Brain microvascular endothelial cell (primary cell): ENCODE measurements around the gene HNRNPCL1.

Experiments
- DNase-seq: peaks from one replicate; pipeline ENCODE4 v3.0.0-alpha.2; 2020
- H3K27ac ChIP-seq: fragments of 250-450 bp; sonication (Bioruptor Pico); 2 replicates; pipeline ENCODE4 v1.5.1; 2020; ENCODE audit warnings: mild to moderate bottlenecking, moderate library complexity
- H3K27me3 ChIP-seq: fragments of 250-450 bp; sonication (Bioruptor Pico); replicated peaks from 2 replicates; pipeline ENCODE4 v1.5.1; 2020; ENCODE audit warnings: mild to moderate bottlenecking
- H3K36me3 ChIP-seq: fragments of 250-450 bp; sonication (Bioruptor Pico); replicated peaks from 2 replicates; pipeline ENCODE4 v1.5.1; 2020; ENCODE audit warnings: mild to moderate bottlenecking
- H3K4me3 ChIP-seq: 2 replicates; pipeline ENCODE4 v1.5.1; 2011; ENCODE audit warnings: low read depth, mild to moderate bottlenecking, control low read depth, low read length, moderate library complexity
- in situ Hi-C: cut with HindIII; loops from 2 replicates; pipeline ENCODE4 v1.10.0; 2017; ENCODE audit warnings: low sequenced_read_pairs, low pct_ligation_motif_present
- TF ChIP-seq, protein P1 (sequence below): IDR thresholded peaks from 2 replicates; pipeline ENCODE4 v1.5.1; 2011; ENCODE audit warnings: low read depth, mild to moderate bottlenecking, moderate library complexity, low read length, control low read depth, inconsistent platforms; ENCODE audit errors: missing control alignments

Gene HNRNPCL1

DNA sequence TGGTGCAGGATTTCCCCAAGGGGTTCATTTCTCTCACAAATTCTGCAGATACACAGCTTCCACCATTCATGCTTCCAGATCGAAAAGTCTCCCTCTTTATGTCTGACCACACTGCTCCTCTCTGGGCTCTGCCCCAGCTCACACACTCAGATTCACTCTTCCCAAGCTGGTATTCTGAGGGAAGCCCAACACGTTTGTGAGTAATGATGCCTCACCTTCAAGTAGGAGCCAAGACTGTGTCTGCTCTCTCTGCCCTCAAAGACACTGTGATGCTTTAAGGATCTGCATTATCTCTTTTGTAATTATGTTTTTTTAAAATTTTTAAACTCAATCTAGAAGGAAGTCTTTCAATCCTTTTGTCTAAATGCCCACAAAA lies 37.1 kb downstream of the HNRNPCL1 start:
- DNase-seq = no peak
- in situ Hi-C loops = no loop called here
- H3K27me3 ChIP-seq = no peaks in the 10 kb centered on the region
- H3K4me3 ChIP-seq = no peak overlapping the region
- TF ChIP-seq, protein P1, sequence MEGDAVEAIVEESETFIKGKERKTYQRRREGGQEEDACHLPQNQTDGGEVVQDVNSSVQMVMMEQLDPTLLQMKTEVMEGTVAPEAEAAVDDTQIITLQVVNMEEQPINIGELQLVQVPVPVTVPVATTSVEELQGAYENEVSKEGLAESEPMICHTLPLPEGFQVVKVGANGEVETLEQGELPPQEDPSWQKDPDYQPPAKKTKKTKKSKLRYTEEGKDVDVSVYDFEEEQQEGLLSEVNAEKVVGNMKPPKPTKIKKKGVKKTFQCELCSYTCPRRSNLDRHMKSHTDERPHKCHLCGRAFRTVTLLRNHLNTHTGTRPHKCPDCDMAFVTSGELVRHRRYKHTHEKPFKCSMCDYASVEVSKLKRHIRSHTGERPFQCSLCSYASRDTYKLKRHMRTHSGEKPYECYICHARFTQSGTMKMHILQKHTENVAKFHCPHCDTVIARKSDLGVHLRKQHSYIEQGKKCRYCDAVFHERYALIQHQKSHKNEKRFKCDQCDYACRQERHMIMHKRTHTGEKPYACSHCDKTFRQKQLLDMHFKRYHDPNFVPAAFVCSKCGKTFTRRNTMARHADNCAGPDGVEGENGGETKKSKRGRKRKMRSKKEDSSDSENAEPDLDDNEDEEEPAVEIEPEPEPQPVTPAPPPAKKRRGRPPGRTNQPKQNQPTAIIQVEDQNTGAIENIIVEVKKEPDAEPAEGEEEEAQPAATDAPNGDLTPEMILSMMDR = no peak
- H3K36me3 ChIP-seq = no peaks in the 10 kb centered on the region
- no peak overlapping the region for H3K27ac ChIP-seq

DNA sequence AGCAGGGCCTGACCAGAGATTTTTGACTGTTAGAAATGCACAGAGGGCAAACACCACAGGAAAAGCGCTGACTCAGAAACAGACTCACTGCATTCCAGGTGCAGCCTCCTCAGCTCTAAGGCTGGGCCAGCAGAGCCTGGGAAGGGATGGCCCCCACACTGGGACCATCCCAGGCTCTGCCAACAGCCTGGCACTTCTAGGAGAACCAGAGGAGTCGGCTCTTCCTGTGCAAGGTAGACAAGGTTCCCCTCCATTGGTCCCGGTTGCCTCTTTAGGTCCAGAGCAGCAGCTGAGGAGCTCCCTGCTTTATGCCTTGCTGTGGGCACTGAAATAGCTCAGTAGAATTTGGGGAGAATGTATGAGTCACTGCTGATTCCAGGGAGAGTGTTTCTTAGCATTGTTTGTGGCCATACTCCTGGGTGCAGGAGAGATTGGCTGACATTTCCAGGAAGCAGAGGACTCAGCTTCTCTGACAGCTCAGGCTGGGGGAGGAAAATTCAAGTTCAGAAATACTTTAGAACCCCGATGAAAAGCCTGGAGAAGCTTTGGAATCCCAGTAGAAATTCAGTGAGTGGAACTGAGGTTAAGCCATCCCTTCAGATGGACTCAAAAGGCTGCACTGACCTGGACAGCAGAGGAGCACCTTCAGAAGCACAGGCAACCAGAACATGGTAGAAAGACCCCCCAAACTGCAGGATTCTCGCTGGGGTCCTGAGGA lies 37.7 kb downstream of the HNRNPCL1 start:
- in situ Hi-C loops = no loop called here
- H3K4me3 ChIP-seq = no peak overlapping the region
- no peaks in the 10 kb centered on the region for H3K36me3 ChIP-seq
- TF ChIP-seq, protein P1 = no peak
- no peak overlapping the region for H3K27ac ChIP-seq
- H3K27me3 ChIP-seq = no peaks in the 10 kb centered on the region
- no peak for DNase-seq

DNA sequence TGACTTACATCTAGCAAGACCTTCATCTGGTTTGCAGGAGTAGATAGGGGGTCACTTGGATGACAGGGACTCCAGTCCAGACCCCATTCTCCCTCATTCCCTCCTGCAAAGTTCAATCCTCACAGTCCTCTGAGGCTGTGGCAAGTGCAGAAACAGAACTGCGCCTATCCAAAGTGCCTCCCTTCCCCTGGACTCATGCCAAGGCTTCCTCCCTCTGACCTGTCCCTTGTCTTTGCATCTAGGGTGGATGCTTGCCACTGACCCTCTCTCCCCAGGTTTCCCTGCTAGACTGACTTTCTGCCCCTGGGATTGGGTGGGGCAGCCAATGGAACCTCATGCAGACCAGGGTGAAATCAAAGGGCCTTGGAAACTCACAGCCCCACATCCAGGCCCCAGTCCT lies 38.6 kb downstream of the HNRNPCL1 start:
- H3K4me3 ChIP-seq = no peak overlapping the region
- DNase-seq = no peak
- H3K27ac ChIP-seq = no peak overlapping the region
- TF ChIP-seq, protein P1 = no peak
- no peaks in the 10 kb centered on the region for H3K36me3 ChIP-seq
- in situ Hi-C loops = no loop called here
- no peaks in the 10 kb centered on the region for H3K27me3 ChIP-seq

DNA sequence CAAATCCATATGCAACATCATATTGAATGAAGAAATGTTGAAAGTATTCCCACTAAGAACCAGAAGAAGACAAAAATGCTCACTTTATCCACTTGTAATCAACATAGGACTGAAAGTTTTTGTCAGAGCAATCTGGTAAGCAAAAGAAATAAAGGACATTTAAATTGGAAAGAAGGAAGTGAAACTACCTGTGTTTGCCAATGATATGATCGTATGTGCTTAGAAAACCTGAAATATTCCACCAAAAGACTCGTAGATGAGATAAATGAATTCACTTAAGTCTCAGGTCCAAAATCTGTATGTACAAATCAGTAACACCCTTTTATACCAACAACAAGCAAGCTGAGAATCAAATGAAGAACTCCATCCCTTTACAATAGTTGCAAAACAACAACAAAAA lies 48.8 kb downstream of the HNRNPCL1 start:
- TF ChIP-seq, protein P1 = no peak
- in situ Hi-C loops = no loop called here
- H3K27me3 ChIP-seq = no peaks in the 10 kb centered on the region
- DNase-seq = no peak
- no peak overlapping the region for H3K4me3 ChIP-seq
- no peaks in the 10 kb centered on the region for H3K36me3 ChIP-seq
- no peak overlapping the region for H3K27ac ChIP-seq

- in situ Hi-C loops = no loop called here
- DNase-seq = no peak
- Histone ChIP-seq H3K36me3 (no peaks in the 10 kb centered on the region), H3K27ac (no peak overlapping the region), H3K4me3 (no peak overlapping the region), H3K27me3 (no peaks in the 10 kb centered on the region)
- TF ChIP-seq, protein P1 = no peak
Observed at GRCh38 chr1:12798911-12799310, 49.6 kb downstream of the HNRNPCL1 start.
